ENCODE measurements around the gene SORCS2.

The SORCS2 gene

GRCh38 chr4:7620086-7620813 is 427.9 kb downstream of the SORCS2 start:
- no peak for DNase-seq (ENCODE audit: low read depth)

- DNase-seq (ENCODE audit: low read depth): no peak
Measured at GRCh38 chr4:7620814-7621176, 428.5 kb downstream of the SORCS2 start.

- no peak for DNase-seq (ENCODE audit: low read depth)
Measured at GRCh38 chr4:7621252-7622035, 429.1 kb downstream of the SORCS2 start.

DNA sequence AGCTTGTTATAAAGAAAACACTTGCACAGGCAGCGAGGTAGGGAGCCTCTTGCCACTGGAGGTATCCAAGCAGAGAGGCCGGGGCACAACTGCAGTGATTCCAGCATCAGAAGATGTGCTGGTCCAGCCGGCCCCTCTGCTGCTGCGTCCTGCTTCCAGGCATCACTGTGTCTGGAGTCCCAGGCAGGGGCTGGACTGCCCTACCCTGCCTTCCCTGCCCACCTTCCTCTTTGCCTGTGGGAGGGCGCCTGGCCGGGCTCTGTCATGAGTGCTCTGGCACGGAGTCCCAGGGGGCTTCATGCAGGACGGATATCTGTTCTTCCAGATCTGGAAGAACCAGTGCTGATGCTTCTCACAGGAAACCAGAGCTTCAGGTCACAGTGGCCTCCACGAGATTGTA is 430.0 kb downstream of the SORCS2 start:
- DNase-seq (ENCODE audit: low read depth): no peak

- no peak for DNase-seq (ENCODE audit: low read depth)
Measured at GRCh38 chr4:7623468-7623867, 431.1 kb downstream of the SORCS2 start.

DNA sequence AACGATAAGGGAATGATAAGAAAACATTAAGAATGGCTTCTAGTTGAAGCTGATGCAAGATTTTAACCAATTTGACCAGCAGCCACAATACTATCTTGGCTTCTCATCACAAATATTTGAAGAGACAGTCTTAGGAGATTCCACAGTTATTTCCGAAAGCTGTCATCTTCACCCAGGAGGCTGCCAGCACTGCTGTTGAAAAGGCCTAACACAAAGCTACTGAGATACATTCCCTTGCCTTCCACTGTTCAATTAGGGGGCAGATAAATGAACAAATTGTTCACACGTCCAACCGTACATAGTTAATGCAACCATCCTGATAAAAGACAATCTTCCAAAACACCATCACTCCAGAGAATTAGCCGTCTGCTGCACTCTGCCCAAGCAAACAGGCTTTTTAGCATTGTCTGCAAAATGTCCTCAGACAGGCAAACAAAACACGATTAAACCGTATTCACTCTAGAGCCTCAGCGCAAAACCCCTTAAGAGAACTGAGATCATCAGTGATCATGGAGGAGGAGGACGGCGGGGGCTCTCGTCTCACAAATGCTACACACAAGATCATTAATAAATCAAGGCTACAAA is 432.1 kb downstream of the SORCS2 start:
- DNase-seq (ENCODE audit: low read depth): no peak

GRCh38 chr4:7625071-7625470 is 432.7 kb downstream of the SORCS2 start:
- DNase-seq (ENCODE audit: low read depth): no peak

DNA sequence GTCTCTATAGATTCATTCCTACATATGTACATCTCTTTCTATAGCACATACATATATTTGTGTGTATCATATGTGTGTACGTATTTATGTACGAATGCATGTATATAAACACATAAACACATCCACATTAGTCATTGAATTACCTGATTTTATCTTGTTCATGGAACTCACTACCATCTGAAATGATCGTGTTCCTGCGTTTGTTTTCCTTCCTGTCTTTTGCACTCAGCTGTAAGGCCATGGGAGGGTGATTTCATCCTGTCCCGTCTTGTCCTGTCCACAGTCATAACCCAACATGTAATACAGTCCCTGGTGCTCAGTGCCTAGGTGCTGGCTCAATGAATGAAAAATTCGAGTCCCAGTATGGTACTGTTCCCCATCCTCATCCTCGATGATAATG is 434.2 kb downstream of the SORCS2 start:
- DNase-seq (ENCODE audit: low read depth): no peak

DNA sequence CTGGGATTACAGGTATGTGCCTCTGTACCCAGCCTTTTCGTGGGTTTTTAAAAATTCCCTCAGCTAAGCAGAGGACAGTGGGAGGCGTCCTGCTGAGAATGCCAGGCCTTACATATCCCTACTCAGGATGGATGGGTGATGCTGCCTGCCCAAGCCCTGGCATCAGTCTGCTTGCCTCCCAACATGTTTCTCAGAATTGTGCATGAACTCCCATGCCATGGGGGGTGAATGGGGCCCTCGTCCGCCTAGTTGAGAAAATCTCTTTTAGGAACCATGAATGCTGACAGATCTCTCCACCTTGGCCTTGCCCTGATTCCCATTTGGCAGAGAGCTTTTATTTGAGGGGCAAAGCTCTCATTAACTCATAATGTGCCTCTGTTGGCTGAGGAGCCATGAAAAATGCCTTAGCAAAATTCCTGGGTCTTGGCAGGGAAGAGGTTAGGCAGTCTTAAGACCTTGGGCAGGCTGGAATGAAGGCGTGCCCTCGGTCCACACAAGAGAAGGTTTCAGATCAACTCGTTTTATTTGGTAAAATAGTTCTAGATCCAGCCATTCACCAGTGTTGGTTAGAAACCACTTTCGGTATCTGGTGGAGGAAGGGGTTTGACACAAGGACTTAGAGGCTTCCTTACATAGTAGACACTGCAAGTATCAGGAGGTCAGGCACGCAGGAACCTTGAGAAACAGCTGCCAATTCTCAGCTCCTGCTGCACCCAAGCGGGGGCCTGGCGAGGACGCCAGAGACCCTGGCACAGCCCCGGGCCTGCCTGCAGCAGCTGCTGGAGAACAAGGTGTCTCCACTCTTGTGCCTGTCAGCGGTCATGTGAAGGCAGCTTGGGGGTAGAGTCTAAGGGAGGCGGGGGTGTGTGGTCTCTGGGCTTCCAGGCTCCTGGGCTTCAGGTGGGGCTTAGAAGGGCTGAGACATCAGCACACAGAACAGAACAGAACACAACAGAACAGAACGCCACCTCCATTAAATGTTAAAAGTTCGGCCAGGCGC is 435.2 kb downstream of the SORCS2 start:
- DNase-seq (ENCODE audit: low read depth): no peak

DNA sequence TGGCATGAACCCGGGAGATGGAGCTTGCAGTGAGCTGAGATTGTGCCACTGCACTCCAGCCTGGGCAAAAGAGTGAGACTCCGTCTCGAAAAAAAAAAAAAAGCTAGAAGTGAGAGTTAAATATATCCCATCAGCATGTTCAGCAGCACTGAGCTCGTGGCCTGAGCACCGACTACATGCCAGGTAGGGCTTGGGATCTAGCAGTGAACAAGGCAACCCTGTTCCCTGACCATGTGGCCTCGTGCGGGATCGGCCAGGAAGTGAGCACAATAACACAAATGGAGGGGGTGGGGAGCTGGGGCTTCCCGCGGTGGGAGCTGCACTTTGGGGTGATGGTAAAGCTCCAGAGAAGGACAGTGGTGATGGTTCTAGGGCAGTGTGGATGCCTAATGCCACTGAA is 436.1 kb downstream of the SORCS2 start:
- DNase-seq (ENCODE audit: low read depth): no peak

- DNase-seq (ENCODE audit: low read depth): no peak
Measured at GRCh38 chr4:7629501-7630254, 437.3 kb downstream of the SORCS2 start.

- no peak for DNase-seq (ENCODE audit: low read depth)
Measured at GRCh38 chr4:7630568-7631287, 438.4 kb downstream of the SORCS2 start.

GRCh38 chr4:7631288-7632014 is 439.1 kb downstream of the SORCS2 start:
- no peak for DNase-seq (ENCODE audit: low read depth)

DNA sequence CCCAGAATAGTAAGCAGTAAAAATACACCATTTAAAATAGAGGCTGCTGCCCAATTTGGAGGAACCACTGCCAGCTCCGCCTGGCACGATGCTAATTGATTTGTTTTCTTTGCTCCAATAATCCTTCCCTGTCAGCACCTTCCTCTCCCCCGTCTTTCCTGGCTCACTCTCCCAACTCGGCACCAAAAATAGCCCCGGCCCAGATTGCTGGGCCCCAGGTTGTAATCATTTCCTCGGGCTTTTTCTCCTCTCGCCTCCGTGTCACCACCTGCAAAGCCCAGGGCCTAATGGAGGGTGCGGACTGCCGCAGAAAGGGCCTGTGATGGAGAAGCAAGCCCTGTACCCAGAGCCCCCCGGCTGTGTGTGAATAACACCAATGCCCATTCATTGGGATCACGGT is 440.0 kb downstream of the SORCS2 start:
- DNase-seq (ENCODE audit: low read depth): no peak

- DNase-seq (ENCODE audit: low read depth): no peak
Measured at GRCh38 chr4:7632971-7633370, 440.6 kb downstream of the SORCS2 start.

- DNase-seq (ENCODE audit: low read depth): no peak
Measured at GRCh38 chr4:7634661-7635251, 442.4 kb downstream of the SORCS2 start.

DNA sequence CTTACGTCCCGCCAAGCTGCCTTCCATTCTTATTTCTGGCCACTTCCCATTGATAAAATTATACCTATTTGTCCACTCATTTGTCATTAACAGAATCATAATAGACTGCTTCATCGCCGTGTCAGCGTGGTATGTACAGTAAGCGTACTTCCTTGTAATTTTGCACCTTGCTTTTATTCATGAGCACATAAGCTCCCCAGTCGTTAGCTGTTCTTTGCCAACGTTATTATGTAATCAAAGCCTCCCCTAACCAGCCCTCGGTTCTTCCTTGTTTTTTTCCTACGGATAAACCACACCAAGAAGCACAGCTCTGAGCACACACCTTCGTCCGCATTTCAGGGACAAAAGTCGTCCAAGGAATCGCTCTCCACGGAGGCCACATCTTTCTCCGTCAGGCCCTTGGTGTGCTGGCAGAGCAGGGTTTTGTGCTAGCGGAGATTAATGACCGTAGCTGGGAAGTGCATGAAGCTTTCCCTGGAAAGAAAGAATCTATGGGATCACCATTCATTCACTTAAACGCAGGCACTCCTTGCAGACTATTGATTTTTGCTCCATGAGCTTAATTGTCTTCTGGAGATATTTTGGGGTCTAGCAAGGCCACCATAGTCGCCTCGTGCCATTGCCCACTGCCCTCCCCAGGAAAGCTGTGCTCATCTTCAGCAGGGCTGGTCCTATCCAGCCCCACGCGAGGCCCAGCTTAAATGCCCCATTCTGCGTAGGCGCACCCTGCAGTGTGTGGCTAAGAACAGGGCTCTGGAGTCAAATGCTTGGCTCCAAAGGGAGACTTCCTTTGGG is 443.3 kb downstream of the SORCS2 start:
- DNase-seq (ENCODE audit: low read depth): no peak

GRCh38 chr4:7636240-7636508 is 443.8 kb downstream of the SORCS2 start:
- DNase-seq (ENCODE audit: low read depth): no peak

DNA sequence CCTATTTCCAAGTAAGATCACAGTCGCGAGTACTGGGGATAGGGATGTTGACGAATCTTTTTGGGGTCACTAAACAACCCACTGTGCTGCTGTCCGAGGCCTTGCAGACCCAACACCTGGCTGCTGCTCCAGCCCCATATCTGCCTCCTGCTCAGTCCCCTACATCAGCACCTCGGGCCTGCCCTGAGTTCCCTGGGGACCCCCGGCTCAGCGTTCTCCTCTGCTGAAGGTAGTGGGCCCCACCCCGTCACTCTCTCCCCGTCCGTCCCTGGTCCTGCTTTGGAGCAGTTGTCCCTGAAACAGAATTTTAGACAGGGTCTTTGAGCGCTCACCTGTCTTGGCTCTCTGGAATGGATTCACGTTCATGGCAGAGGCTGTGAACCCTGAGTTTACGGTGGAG is 444.8 kb downstream of the SORCS2 start:
- no peak for DNase-seq (ENCODE audit: low read depth)
